Central memory CD8-positive, alpha-beta T cell (primary cell): ENCODE data around the gene RTTN.

Source experiments
- ATAC-seq: fragments of 150-1000 bp; cut with Tn5 transposase; replicated peaks from 2 replicates; pipeline ENCODE4 v1.10.0; 2022; ENCODE audit warnings: mild to moderate bottlenecking, moderate FRiP score, moderate number of reproducible peaks; ENCODE audit not compliant: poor library complexity, severe bottlenecking; ENCODE audit errors: extremely low read depth
- DNase-seq, 2 donors: peaks; one replicate each; pipeline ENCODE4 v3.0.0; 2021; ENCODE audit warnings: low spot score in 2 of 2
- H3K27ac Mint-ChIP-seq: one replicate; pipeline ENCODE4 v1.8.0; 2022; ENCODE audit warnings: low read depth, mild to moderate bottlenecking, moderate library complexity, mixed read lengths
- H3K27me3 Mint-ChIP-seq: one replicate; pipeline ENCODE4 v1.8.0; 2022; ENCODE audit warnings: mixed read lengths
- H3K36me3 Mint-ChIP-seq: one replicate; pipeline ENCODE4 v1.8.0; 2022; ENCODE audit warnings: mild to moderate bottlenecking, moderate library complexity, mixed read lengths; ENCODE audit not compliant: insufficient read depth
- H3K4me1 Mint-ChIP-seq: one replicate; pipeline ENCODE4 v1.8.0; 2022; ENCODE audit warnings: mixed read lengths
- H3K4me3 Mint-ChIP-seq: one replicate; pipeline ENCODE4 v1.8.0; 2022; ENCODE audit warnings: mild to moderate bottlenecking, moderate library complexity, mixed read lengths
- H3K9me3 Mint-ChIP-seq: one replicate; pipeline ENCODE4 v1.8.0; 2022; ENCODE audit warnings: mixed read lengths

Gene RTTN

DNA sequence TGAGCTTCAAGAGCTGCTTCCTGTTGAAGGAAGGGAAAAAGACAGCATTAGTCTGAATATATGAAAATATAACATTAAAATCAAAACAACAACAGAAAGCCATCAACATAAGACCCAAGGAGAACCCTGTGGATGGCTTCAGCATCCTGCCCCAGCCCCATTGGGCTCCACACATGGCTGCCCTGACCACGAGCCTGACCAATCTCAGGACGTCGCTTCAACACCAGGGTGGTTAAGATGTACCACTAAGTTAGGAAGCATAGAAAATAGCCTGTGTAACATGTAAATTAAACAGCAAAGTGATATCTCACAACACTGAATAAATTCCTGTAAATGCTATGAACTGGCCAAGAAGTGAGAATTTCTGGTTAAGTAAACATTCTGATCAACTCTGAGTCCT lies 180.7 kb downstream of the RTTN start:
- no peaks in the 10 kb centered on the region for H3K27me3 Mint-ChIP-seq
- H3K9me3 Mint-ChIP-seq, result no peaks in the 10 kb centered on the region
- no peak overlapping the region for H3K27ac Mint-ChIP-seq
- peaks cover 5% of the 10 kb centered on the region for H3K4me1 Mint-ChIP-seq
- H3K36me3 Mint-ChIP-seq, result peaks cover 8% of the 10 kb centered on the region
- no peak overlapping the region for H3K4me3 Mint-ChIP-seq
- ATAC-seq (no peak), DNase-seq (no peak)

DNA sequence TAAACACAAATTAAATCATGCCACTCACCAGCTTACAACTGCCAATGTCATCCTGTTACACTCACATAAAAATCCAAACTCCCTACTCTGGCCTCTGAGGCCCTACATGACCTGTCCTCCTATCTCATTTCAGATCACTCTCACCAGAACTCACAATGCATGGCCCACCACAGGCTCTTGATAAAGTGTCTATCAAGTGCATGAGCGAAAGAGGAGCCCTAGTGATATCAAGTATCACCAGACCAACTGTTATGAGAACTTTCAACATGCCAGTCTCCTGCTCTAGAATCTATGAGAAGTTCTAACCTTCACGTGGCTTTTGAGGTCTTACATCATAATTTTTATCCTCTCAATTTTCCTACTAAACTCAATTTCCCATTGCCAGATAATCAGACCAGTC lies 181.4 kb downstream of the RTTN start:
- Mint-ChIP-seq H3K27ac (no peak overlapping the region), H3K9me3 (no peaks in the 10 kb centered on the region), H3K36me3 (peaks cover 8% of the 10 kb centered on the region), H3K4me3 (no peak overlapping the region), H3K4me1 (peaks cover 5% of the 10 kb centered on the region), H3K27me3 (no peaks in the 10 kb centered on the region)
- ATAC-seq (no peak), DNase-seq (no peak)

DNA sequence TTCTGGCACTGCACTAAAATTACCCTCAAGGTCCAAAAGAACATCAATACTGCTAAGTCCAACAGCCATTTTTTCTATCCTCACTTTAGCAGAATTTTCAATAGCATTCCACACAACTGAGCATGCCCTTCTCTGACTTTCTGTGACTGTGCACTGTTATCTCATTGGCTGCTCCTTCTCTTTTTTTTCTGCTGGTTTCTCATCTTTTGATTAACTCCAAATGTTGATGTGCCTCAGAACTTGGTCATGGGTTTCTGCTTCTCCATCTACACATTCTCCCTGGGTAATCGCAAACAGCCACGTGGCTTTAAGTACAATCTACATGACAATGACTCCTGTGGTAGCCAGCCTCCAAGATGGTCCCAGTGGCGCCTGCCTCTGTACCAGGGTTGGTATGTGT lies 182.9 kb downstream of the RTTN start:
- Mint-ChIP-seq H3K36me3 (peaks cover 6% of the 10 kb centered on the region), H3K9me3 (no peaks in the 10 kb centered on the region), H3K27me3 (no peaks in the 10 kb centered on the region), H3K4me3 (no peak overlapping the region), H3K27ac (no peak overlapping the region), H3K4me1 (peaks cover 5% of the 10 kb centered on the region)
- DNase-seq (no peak), ATAC-seq (no peak)

GRCh38 chr18:70021498-70021897 lies 184.0 kb downstream of the RTTN start:
- H3K27ac Mint-ChIP-seq, result no peak overlapping the region
- no peaks in the 10 kb centered on the region for H3K27me3 Mint-ChIP-seq
- H3K4me1 Mint-ChIP-seq, result peaks cover 5% of the 10 kb centered on the region
- peaks cover 10% of the 10 kb centered on the region for H3K36me3 Mint-ChIP-seq
- no peak for ATAC-seq
- no peak for DNase-seq
- no peak overlapping the region for H3K4me3 Mint-ChIP-seq
- no peaks in the 10 kb centered on the region for H3K9me3 Mint-ChIP-seq

- no peaks in the 10 kb centered on the region for H3K9me3 Mint-ChIP-seq
- ATAC-seq (no peak), DNase-seq (no peak)
- H3K36me3 Mint-ChIP-seq, result peaks cover 11% of the 10 kb centered on the region
- H3K4me1 Mint-ChIP-seq, result peaks cover 4% of the 10 kb centered on the region
- no peak overlapping the region for H3K4me3 Mint-ChIP-seq
- no peaks in the 10 kb centered on the region for H3K27me3 Mint-ChIP-seq
- H3K27ac Mint-ChIP-seq, result no peak overlapping the region
Measured at GRCh38 chr18:70021043-70021442, 184.4 kb downstream of the RTTN start.

DNA sequence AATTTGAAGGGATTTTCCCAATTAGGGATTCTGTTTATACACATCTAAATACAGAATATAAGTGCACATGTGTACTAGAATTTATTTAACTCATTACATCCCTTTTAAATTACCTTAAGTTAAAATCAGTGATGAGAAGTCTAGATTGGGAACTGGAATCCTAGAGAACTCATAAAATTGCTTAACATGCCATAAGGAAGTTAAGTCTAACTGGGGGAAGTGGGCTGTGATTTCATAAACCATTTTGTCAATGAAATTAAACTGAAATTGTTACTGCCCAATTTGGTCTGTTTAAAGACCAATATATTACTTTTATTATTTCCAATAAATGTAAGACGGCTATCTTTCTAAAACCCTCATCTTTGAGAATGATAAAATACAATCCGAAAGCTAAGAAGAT lies 185.5 kb downstream of the RTTN start:
- peaks cover 14% of the 10 kb centered on the region for H3K36me3 Mint-ChIP-seq
- no peaks in the 10 kb centered on the region for H3K27me3 Mint-ChIP-seq
- H3K27ac Mint-ChIP-seq, result no peak overlapping the region
- H3K4me1 Mint-ChIP-seq, result no peaks in the 10 kb centered on the region
- no peaks in the 10 kb centered on the region for H3K9me3 Mint-ChIP-seq
- ATAC-seq, result no peak
- no peak overlapping the region for H3K4me3 Mint-ChIP-seq
- DNase-seq, result no peak

GRCh38 chr18:70019136-70019535 lies 186.4 kb downstream of the RTTN start:
- DNase-seq, result no peak
- H3K9me3 Mint-ChIP-seq, result no peaks in the 10 kb centered on the region
- peaks cover 14% of the 10 kb centered on the region for H3K36me3 Mint-ChIP-seq
- no peak for ATAC-seq
- H3K4me1 Mint-ChIP-seq, result no peaks in the 10 kb centered on the region
- no peak overlapping the region for H3K27ac Mint-ChIP-seq
- no peaks in the 10 kb centered on the region for H3K27me3 Mint-ChIP-seq
- H3K4me3 Mint-ChIP-seq, result no peak overlapping the region

- ATAC-seq, result no peak
Measured at GRCh38 chr18:70015127-70015526, 190.4 kb downstream of the RTTN start.

DNA sequence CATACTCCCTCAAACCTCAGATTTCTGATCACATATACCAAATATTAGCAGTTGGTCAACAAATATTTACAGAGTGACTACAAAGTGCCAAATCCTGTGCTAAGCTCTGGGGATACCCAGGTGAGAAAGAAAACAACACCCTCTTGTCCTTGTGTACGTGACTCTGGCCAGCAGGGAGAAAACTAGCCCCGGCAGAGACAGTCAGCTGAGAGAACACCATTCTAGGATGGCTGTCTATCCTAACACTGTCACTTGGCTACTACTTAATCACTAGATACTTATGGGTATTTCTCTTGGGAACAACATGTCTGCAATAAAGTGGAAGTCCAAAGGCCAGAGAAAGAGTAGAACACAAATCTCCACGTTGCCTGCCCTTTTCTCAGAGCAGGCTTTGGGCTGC lies 199.9 kb downstream of the RTTN start:
- H3K36me3 Mint-ChIP-seq, result peaks cover 18% of the 10 kb centered on the region
- H3K27ac Mint-ChIP-seq, result no peak overlapping the region
- no peaks in the 10 kb centered on the region for H3K4me1 Mint-ChIP-seq
- peaks cover 4% of the 10 kb centered on the region for H3K9me3 Mint-ChIP-seq
- H3K27me3 Mint-ChIP-seq, result no peaks in the 10 kb centered on the region
- ATAC-seq (no peak), DNase-seq (no peak)
- no peak overlapping the region for H3K4me3 Mint-ChIP-seq

More at GRCh38 chr18:70015127-70015526, 190.4 kb downstream of the RTTN start:
- H3K36me3 Mint-ChIP-seq, result peaks cover 12% of the 10 kb centered on the region
- H3K4me3 Mint-ChIP-seq, result no peak overlapping the region
- H3K4me1 Mint-ChIP-seq, result no peaks in the 10 kb centered on the region
- no peak overlapping the region for H3K27ac Mint-ChIP-seq
- no peaks in the 10 kb centered on the region for H3K27me3 Mint-ChIP-seq
- peaks cover 6% of the 10 kb centered on the region for H3K9me3 Mint-ChIP-seq
- no peak for DNase-seq

DNA sequence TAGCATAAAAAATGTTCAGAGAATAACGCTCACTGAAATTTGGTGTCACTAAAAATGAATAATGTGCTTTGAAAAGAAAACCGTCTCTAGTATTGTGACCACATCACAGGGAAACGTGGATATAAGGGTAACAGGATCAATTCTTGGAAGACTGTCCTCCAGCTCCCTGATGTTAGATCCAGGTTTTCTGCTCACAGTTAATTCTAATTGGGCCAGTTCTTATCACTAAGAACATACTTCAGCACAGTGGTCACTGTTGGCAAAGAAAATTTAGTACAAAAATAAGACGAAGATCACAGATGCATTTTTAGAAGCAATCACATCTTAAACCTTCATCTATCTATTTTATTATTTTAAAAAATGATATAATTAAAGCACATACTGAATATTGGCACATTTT lies 200.8 kb downstream of the RTTN start:
- DNase-seq, result no peak
- Mint-ChIP-seq H3K4me1 (no peaks in the 10 kb centered on the region), H3K36me3 (peaks cover 16% of the 10 kb centered on the region)

DNA sequence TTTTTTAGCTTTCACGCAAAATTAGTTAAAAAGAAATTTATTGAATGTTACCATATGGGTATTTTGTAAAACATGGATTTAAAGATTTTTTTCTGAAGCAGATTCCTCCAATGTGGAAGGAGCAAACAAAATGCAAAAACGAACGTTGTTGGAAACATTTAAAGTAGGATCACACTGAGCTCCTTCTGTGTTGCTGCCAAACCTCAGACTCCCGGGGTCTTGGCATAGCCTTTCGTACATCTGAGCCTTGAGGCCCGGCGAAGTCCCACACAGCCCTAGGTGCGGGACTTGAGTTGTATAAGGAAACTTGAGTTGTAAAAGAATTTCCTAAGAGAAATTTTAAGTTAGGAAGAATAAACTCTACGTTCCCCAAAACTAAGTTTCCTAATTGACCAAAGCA lies 205.8 kb downstream of the RTTN start:
- H3K27ac Mint-ChIP-seq, result no peak overlapping the region
- no peaks in the 10 kb centered on the region for H3K9me3 Mint-ChIP-seq
- no peaks in the 10 kb centered on the region for H3K4me1 Mint-ChIP-seq
- ATAC-seq, result no peak
- H3K27me3 Mint-ChIP-seq, result no peaks in the 10 kb centered on the region
- no peak overlapping the region for H3K4me3 Mint-ChIP-seq
- peaks cover 10% of the 10 kb centered on the region for H3K36me3 Mint-ChIP-seq
- no peak for DNase-seq

More for the DNA sequence above, 200.8 kb downstream of the RTTN start:
- ATAC-seq, result no peak
- Mint-ChIP-seq H3K9me3 (no peaks in the 10 kb centered on the region), H3K4me3 (no peak overlapping the region), H3K27me3 (no peaks in the 10 kb centered on the region), H3K27ac (no peak overlapping the region)

DNA sequence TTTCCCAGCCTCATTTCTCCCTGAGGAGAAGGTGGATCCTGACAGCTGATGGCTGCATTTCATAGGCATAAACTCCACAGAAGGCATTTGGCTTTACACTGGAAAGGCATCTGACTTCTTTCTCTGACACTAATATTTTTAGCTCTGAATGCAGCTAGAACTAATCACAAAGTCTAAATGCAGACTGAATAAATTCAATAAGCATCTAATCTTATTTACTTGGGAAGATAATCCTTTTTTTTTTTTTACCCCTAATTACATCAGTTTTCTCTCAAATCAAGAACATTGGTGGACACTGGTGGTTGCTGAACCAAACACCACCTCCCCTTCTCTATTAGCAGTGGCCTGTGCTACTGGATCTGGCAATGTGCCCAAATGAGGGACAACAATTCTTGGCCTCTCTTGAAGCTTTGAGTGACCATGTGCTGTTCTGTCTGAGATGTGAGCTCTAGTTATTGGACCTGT lies 206.9 kb downstream of the RTTN start:
- ATAC-seq (no peak), DNase-seq (no peak)
- Mint-ChIP-seq H3K36me3 (peaks cover 10% of the 10 kb centered on the region), H3K27me3 (no peaks in the 10 kb centered on the region), H3K27ac (no peak overlapping the region), H3K4me1 (no peaks in the 10 kb centered on the region), H3K4me3 (no peak overlapping the region), H3K9me3 (no peaks in the 10 kb centered on the region)

DNA sequence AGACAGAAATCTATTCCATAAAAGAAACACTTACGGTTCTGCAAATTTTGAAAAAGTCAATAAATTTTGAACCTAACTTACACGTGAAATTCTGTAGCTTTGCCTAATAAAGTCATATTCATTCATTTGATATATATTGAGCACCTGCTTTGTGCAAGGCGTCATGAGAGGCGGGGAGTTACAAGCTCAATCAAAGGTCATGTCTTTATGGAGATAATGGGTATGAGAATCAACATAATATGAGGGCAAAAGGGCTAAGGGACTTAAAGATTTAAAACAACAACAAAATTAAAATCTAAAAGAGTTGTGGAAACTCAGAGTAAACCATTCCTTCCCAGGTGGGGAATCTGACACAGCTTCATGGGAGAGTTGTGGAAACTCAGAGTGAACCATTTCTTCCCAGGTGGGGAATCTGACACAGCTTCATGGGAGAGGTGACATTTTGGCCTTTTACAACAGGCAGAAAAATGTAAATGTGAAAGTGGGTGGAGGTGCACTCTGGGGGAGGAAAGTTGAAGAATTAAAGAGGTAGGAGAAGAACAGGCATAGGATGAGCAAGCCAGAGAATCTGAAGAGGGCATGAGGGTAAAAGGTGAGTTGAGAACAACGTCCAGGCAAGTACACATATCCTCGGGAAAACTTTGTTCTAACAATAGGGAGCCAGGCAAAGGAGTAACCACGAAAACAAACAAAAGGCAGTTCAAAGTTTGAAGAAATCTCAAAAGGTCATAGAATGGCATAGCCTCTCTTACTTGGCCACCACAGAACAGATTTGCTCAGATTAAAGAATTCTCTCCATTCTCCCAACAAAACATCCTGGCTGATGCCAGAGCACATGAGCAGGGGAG lies 208.3 kb downstream of the RTTN start:
- H3K4me1 Mint-ChIP-seq, result no peaks in the 10 kb centered on the region
- ATAC-seq (no peak), DNase-seq (no peak)
- no peaks in the 10 kb centered on the region for H3K27me3 Mint-ChIP-seq
- no peaks in the 10 kb centered on the region for H3K9me3 Mint-ChIP-seq
- no peak overlapping the region for H3K4me3 Mint-ChIP-seq
- H3K36me3 Mint-ChIP-seq, result peaks cover 5% of the 10 kb centered on the region
- H3K27ac Mint-ChIP-seq, result no peak overlapping the region
